ENCODE results near the gene FNBP1L.

The FNBP1L gene

GRCh38 chr1:93447481-93448291, at the start of gene FNBP1L:
Gene FNBP1L, plus strand, starts transcription at chr1:93448118. Its CDS starts 164 bp downstream, at chr1:93448282.
- peak; percentile 35 for DNase-seq

- DNase-seq: no peak
Observed at GRCh38 chr1:93399781-93400180, 48.1 kb upstream of the FNBP1L start.

GRCh38 chr1:93408203-93408602, 39.7 kb upstream of the FNBP1L start:
- DNase-seq: no peak

- DNase-seq: no peak
Observed at GRCh38 chr1:93411000-93411399, 36.9 kb upstream of the FNBP1L start.

- DNase-seq: no peak
Observed at GRCh38 chr1:93414749-93415148, 33.2 kb upstream of the FNBP1L start.

- no peak for DNase-seq
Observed at GRCh38 chr1:93415296-93415695, 32.6 kb upstream of the FNBP1L start.

GRCh38 chr1:93416183-93416582, 31.7 kb upstream of the FNBP1L start:
- DNase-seq: no peak

GRCh38 chr1:93419344-93419743, 28.6 kb upstream of the FNBP1L start:
- no peak for DNase-seq

GRCh38 chr1:93420400-93420799, 27.5 kb upstream of the FNBP1L start:
- DNase-seq: no peak

- DNase-seq: no peak
Observed at GRCh38 chr1:93426181-93426580, 21.7 kb upstream of the FNBP1L start.

GRCh38 chr1:93427656-93428055, 20.3 kb upstream of the FNBP1L start:
- DNase-seq: no peak

- DNase-seq: no peak
Observed at GRCh38 chr1:93433407-93433961, 14.4 kb upstream of the FNBP1L start.

- no peak for DNase-seq
Observed at GRCh38 chr1:93434088-93434487, 13.8 kb upstream of the FNBP1L start.

GRCh38 chr1:93434987-93435386, 12.9 kb upstream of the FNBP1L start:
- no peak for DNase-seq

- DNase-seq: no peak
Observed at GRCh38 chr1:93435443-93435842, 12.5 kb upstream of the FNBP1L start.

GRCh38 chr1:93436496-93436895, 11.4 kb upstream of the FNBP1L start:
- DNase-seq: no peak

GRCh38 chr1:93437976-93438605, 9.8 kb upstream of the FNBP1L start:
- peak; percentile 36 for DNase-seq

GRCh38 chr1:93438716-93439115, 9.2 kb upstream of the FNBP1L start:
- no peak for DNase-seq

- DNase-seq: no peak
Observed at GRCh38 chr1:93440272-93440671, 7.6 kb upstream of the FNBP1L start.

- no peak for DNase-seq
Observed at GRCh38 chr1:93440706-93441105, 7.2 kb upstream of the FNBP1L start.

- no peak for DNase-seq
Observed at GRCh38 chr1:93441589-93441988, 6.3 kb upstream of the FNBP1L start.

GRCh38 chr1:93442008-93442666, 5.8 kb upstream of the FNBP1L start:
- DNase-seq: no peak

- no peak for DNase-seq
Observed at GRCh38 chr1:93442741-93443140, 5.2 kb upstream of the FNBP1L start.

- no peak for DNase-seq
Observed at GRCh38 chr1:93443454-93443853, 4.5 kb upstream of the FNBP1L start.

Data from DMS 273 treated with DMSO at 0.1 percent for 48 hours (cell line).